GM10266 (cell line): ENCODE data around the gene NAT16.

Source experiments
- DNase-seq: peaks from one replicate; pipeline ENCODE4 v3.0.0; 2012; ENCODE audit errors: extremely low spot score
- CTCF ChIP-seq: IDR thresholded peaks from 2 replicates; pipeline ENCODE4 v1.5.1; 2012; ENCODE audit warnings: mild to moderate bottlenecking, low read depth; ENCODE audit not compliant: control insufficient read depth, insufficient read depth; ENCODE audit errors: missing control alignments

Gene NAT16

GRCh38 chr7:101128040-101128834 lies 51.9 kb downstream of the NAT16 start:
- no peak for TF ChIP-seq CTCF
- no peak for DNase-seq

GRCh38 chr7:101127460-101128039 lies 52.5 kb downstream of the NAT16 start:
- no peak for DNase-seq
- TF ChIP-seq CTCF: no peak

GRCh38 chr7:101126651-101127459 lies 53.2 kb downstream of the NAT16 start, which contains the start of gene SERPINE1:
Gene SERPINE1, plus strand, starts transcription at chr7:101127104. Its CDS starts 1,290 bp downstream, at chr7:101128394.
- TF ChIP-seq CTCF: no peak
- peak; percentile 68 for DNase-seq

- DNase-seq: no peak
- no peak for TF ChIP-seq CTCF
These were observed 54.0 kb downstream of the NAT16 start for GRCh38 chr7:101125989-101126650.

- TF ChIP-seq CTCF: no peak
- no peak for DNase-seq
These were observed 55.6 kb downstream of the NAT16 start for GRCh38 chr7:101124376-101125056.

- DNase-seq: no peak
- no peak for TF ChIP-seq CTCF
These were observed 56.4 kb downstream of the NAT16 start for GRCh38 chr7:101123703-101124068.
